Calu3 (cell line): ENCODE measurements around the gene FBXO42. TPM values are rescaled to one million over a fixed set of nuclear protein-coding genes. Genes with fewer than 3 reads are reported as not detected.

ENCODE experiments used
- BruUV-seq: library from RNA; stranded (reverse); fragments of 400-500 nt; replicated peaks from 2 replicates; lab custom pipeline; 2021; lab: Mats Ljungman, UMichigan
- CTCF ChIA-PET: fragments of 300-600 bp; sonication (Branson Sonifier 250); formaldehyde crosslinking; loops from one replicate; lab custom pipeline; 2022; ENCODE audit warnings: antibody characterized with exemption; lab: Charles Lee
- DNase-seq: peaks from one replicate; pipeline ENCODE4 v3.0.0; 2022
- H3K27ac Mint-ChIP-seq: one replicate; pipeline ENCODE4 v1.8.0; 2022; ENCODE audit warnings: mixed read lengths; ENCODE audit not compliant: unreplicated experiment
- H3K27me3 Mint-ChIP-seq: one replicate; pipeline ENCODE4 v1.8.0; 2022; ENCODE audit warnings: mixed read lengths; ENCODE audit not compliant: unreplicated experiment
- H3K36me3 Mint-ChIP-seq: one replicate; pipeline ENCODE4 v1.8.0; 2022; ENCODE audit warnings: mild to moderate bottlenecking, moderate library complexity, mixed read lengths; ENCODE audit not compliant: insufficient read depth, unreplicated experiment
- H3K4me1 Mint-ChIP-seq: one replicate; pipeline ENCODE4 v1.8.0; 2022; ENCODE audit warnings: mild to moderate bottlenecking, low read depth, mixed read lengths; ENCODE audit not compliant: unreplicated experiment
- H3K4me3 Mint-ChIP-seq: one replicate; pipeline ENCODE4 v1.8.0; 2022; ENCODE audit warnings: mild to moderate bottlenecking, low read depth, moderate library complexity, mixed read lengths; ENCODE audit not compliant: unreplicated experiment
- H3K9me3 Mint-ChIP-seq: one replicate; pipeline ENCODE4 v1.8.0; 2022; ENCODE audit warnings: low read depth, mixed read lengths; ENCODE audit not compliant: unreplicated experiment
- intact Hi-C: fragments of 100-400 bp; cut with micrococcal nuclease; formaldehyde crosslinking; loops from one replicate; pipeline ENCODE4 v1.10.0; 2022; ENCODE audit not compliant: unreplicated experiment
- total RNA-seq: library from RNA; stranded (reverse); gene quantifications from 2 replicates; pipeline ENCODE4 v1.2.3, GENCODE V29; 2022
- TF ChIP-seq, protein P1 (sequence below): fragments of 200-600 bp; IDR thresholded peaks from one replicate; pipeline ENCODE4 v1.8.0; 2022; ENCODE audit warnings: antibody characterized with exemption; ENCODE audit not compliant: unreplicated experiment

The FBXO42 gene
- total RNA-seq, 1 experiment from 2014 or later: 10.6 TPM

DNA sequence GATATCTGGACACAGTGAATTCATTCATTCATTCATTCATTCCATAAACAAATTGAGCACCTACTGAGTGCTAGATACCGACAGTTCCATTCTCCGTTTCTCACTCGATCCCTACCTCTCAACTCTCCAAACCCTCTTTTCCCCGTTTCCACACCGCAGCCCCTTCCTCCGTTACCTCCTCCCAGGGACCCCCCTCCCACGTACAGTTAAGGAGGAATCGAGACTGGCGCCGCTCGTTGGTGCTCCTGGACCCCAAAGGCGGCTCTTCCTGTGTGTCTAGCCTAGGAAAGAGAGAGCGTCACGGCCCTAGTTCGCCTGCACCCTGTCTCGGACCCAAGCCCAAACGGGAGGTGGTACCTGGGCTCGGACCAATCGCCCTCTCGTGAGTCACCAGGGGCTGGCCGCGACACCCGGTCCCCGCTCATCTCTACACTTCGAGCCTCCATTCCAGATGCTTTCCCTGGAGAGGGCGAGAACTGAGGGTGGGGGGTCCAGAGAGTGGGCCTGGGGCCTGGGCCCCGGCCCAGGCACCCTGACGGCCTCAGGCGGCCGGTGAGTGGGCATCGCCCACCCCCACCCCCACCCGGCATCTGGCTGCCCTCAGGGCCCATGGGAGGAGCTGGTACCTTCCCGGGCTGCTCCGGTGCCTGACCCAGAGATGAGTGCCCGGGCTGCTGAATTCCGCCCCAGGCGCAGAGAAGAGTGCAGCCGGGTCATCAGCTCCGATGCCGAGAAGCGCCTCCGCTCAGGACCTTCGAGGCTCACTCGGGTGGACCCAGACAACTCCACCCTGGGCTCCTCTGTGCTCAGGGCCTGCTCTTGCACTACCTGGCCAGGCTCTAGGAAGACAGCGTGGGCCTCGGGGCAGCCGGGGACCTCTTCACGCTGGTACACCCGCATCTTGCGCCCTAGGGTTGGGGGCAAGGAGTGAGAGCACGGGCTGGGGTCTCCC lies 144.7 kb downstream of the FBXO42 start:
- CTCF ChIA-PET: interaction anchor here (0.6 to 1.2 kb wide), 4 partner anchors 10 to 129 kb away, joined by 3 to 6 read pairs (median 4); no protein-coding TSS in a partner anchor
- DNase-seq: no peak
- TF ChIP-seq, protein P1, sequence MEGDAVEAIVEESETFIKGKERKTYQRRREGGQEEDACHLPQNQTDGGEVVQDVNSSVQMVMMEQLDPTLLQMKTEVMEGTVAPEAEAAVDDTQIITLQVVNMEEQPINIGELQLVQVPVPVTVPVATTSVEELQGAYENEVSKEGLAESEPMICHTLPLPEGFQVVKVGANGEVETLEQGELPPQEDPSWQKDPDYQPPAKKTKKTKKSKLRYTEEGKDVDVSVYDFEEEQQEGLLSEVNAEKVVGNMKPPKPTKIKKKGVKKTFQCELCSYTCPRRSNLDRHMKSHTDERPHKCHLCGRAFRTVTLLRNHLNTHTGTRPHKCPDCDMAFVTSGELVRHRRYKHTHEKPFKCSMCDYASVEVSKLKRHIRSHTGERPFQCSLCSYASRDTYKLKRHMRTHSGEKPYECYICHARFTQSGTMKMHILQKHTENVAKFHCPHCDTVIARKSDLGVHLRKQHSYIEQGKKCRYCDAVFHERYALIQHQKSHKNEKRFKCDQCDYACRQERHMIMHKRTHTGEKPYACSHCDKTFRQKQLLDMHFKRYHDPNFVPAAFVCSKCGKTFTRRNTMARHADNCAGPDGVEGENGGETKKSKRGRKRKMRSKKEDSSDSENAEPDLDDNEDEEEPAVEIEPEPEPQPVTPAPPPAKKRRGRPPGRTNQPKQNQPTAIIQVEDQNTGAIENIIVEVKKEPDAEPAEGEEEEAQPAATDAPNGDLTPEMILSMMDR: no peak
- no peaks in the 10 kb centered on the region for H3K9me3 Mint-ChIP-seq
- BruUV-seq: no TSS peak
- H3K27ac Mint-ChIP-seq: peak overlapping the region; percentile 90
- H3K4me3 Mint-ChIP-seq: peak overlapping the region; percentile 73
- peaks cover 33% of the 10 kb centered on the region for H3K4me1 Mint-ChIP-seq
- peaks cover 29% of the 10 kb centered on the region for H3K36me3 Mint-ChIP-seq
- no peaks in the 10 kb centered on the region for H3K27me3 Mint-ChIP-seq
- intact Hi-C loops: loop anchor here (5.0 kb wide), 1 partner anchor 35 kb away; no protein-coding TSS in a partner anchor

DNA sequence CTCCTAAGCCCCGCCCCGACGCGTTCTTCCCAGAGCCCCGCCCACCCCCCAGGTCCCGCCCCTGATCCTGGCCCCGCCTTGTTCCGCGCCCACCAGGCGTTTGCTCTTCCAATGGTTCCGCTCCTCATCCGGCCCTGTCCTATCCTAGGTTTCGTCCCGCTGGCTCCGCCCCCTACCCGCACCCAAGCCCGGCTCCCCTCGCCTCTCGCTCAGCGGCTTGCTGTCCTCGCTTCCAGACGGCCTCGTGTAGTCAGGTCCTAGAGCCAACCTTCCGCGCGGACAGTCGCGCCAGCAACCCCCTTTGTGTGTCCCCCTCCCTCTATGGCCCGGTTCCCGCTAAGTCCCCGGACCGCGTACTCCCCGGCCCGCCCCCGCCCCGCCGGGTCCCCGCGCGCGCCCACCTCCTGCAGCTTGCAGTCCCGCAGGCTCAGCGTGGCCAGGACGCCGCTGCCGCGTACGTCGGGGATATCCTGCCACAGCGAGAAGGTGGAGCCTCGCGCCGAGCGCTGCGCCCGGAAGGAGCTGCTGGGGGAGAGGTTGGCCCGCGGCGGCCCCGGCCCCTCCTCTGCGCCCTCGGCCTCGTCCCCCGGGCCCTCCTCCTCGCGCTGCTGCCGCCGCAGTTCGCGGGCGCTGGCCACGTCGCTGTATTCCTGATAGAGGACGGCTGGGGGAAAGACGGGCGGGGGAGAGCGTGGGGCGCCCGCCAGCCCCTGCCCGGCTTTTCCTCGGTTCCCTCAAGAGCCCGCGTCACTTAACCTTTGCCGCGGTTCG lies 145.5 kb downstream of the FBXO42 start:
- H3K4me1 Mint-ChIP-seq: peaks cover 32% of the 10 kb centered on the region
- TF ChIP-seq, protein P1: no peak
- CTCF ChIA-PET: interaction anchor here (0.6 to 1.2 kb wide), 4 partner anchors 10 to 128 kb away, joined by 3 to 4 read pairs (median 4); no protein-coding TSS in a partner anchor
- H3K27me3 Mint-ChIP-seq: no peaks in the 10 kb centered on the region
- peaks cover 24% of the 10 kb centered on the region for H3K36me3 Mint-ChIP-seq
- intact Hi-C loops: loop anchor here (5.0 kb wide), 1 partner anchor 36 kb away; no protein-coding TSS in a partner anchor
- no peaks in the 10 kb centered on the region for H3K9me3 Mint-ChIP-seq
- peak overlapping the region; percentile 73 for H3K4me3 Mint-ChIP-seq
- DNase-seq: peak; percentile 95
- BruUV-seq: no TSS peak
- peak overlapping the region; percentile 90 for H3K27ac Mint-ChIP-seq

DNA sequence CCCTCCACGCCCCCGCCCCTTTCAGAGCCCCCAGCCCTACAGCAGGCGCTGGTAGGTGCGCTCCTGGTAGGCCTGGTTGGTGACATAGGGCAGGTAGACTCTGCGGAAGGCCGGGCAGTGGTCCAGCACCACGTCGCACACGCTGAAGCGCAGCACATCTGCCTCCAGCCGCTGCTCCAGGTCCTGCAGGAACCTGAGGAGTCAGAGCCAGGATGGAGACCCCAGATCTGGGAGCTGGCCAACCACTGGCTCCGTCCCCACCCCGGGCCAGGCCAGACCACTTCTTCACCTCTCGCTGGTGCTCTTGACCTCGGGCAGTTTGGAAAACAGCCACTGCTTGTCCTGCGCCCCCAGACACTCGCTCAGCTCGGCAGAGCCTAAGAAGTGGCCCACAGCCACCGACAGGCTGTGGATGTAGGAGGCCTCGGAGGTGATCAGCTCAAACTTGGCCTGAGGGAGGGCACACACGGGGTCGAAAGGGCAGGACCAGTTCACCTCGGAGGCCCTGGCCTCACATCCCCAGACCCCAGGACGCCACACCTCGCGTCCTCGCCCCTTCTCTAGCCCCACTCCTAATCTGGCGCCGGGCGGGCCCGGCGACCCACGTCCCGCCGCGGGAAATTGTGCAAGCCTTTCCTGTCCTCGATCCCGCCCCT lies 146.3 kb downstream of the FBXO42 start:
- CTCF ChIA-PET: interaction anchor here (0.9 to 1.2 kb wide), 2 partner anchors 39 to 127 kb away, joined by 3 read pairs; no protein-coding TSS in a partner anchor

More for the DNA sequence above, 146.3 kb downstream of the FBXO42 start:
- intact Hi-C loops: loop anchor here (5.0 kb wide), 1 partner anchor 36 kb away; no protein-coding TSS in a partner anchor
- H3K9me3 Mint-ChIP-seq: no peaks in the 10 kb centered on the region
- H3K27ac Mint-ChIP-seq: peak overlapping the region; percentile 72
- H3K4me3 Mint-ChIP-seq: peak overlapping the region; percentile 73
- no peak for DNase-seq
- H3K4me1 Mint-ChIP-seq: peaks cover 26% of the 10 kb centered on the region
- H3K36me3 Mint-ChIP-seq: peaks cover 24% of the 10 kb centered on the region
- TF ChIP-seq, protein P1: no peak
- no peaks in the 10 kb centered on the region for H3K27me3 Mint-ChIP-seq
- no TSS peak for BruUV-seq
